WI38 (cell line): ENCODE measurements around the gene YES1.

Source experiments
- H3K4me3 ChIP-seq: 2 replicates; pipeline ENCODE4 v1.5.1; 2011; ENCODE audit warnings: low read depth, mild to moderate bottlenecking, control low read depth, low read length
- CTCF ChIP-seq: IDR thresholded peaks from 2 replicates; pipeline ENCODE4 v1.5.1; 2012; ENCODE audit warnings: low read depth, mild to moderate bottlenecking, control low read depth, low read length

The YES1 gene

GRCh38 chr18:820591-821165 is 8.6 kb upstream of the YES1 start:
- H3K4me3 ChIP-seq = no peak overlapping the region
- TF ChIP-seq CTCF = no peak

GRCh38 chr18:816869-817268 is 4.8 kb upstream of the YES1 start:
- H3K4me3 ChIP-seq = no peak overlapping the region
- no peak for TF ChIP-seq CTCF

- no peak overlapping the region for H3K4me3 ChIP-seq
- no peak for TF ChIP-seq CTCF
Observed at GRCh38 chr18:816088-816653, 4.1 kb upstream of the YES1 start.

- TF ChIP-seq CTCF = no peak
- no peak overlapping the region for H3K4me3 ChIP-seq
Observed at GRCh38 chr18:815353-815752, 3.3 kb upstream of the YES1 start.

GRCh38 chr18:814300-815084 is 2.5 kb upstream of the YES1 start:
- H3K4me3 ChIP-seq = no peak overlapping the region
- no peak for TF ChIP-seq CTCF

GRCh38 chr18:813172-814071 is 1.4 kb upstream of the YES1 start:
- no peak for TF ChIP-seq CTCF
- H3K4me3 ChIP-seq = peak overlapping the region; percentile 80
